Anterior cingulate cortex (tissue), 58 donors: ENCODE results near the gene RNF212.

ENCODE experiments used
- DNase-seq, 58 donors: peaks; one replicate each; lab custom pipeline; 2025; lab: John Stamatoyannopoulos, UW

RNF212 gene

GRCh38 chr4:1116838-1117237 lies 3.5 kb upstream of the RNF212 start:
- peak in 14 of 58 donors; percentile 2 to 66 (median 28) for DNase-seq

- no peak for DNase-seq
These were observed 2.3 kb upstream of the RNF212 start for GRCh38 chr4:1115528-1116293.

GRCh38 chr4:1112821-1113182 lies 562 bp downstream of the RNF212 start:
- no peak for DNase-seq

- DNase-seq, result no peak
These were observed 1.1 kb downstream of the RNF212 start for GRCh38 chr4:1112174-1112820.

GRCh38 chr4:1111259-1111809 lies 2.0 kb downstream of the RNF212 start:
- no peak for DNase-seq

GRCh38 chr4:1109898-1110506 lies 3.4 kb downstream of the RNF212 start:
- DNase-seq, result no peak

GRCh38 chr4:1109333-1109732 lies 4.0 kb downstream of the RNF212 start:
- no peak for DNase-seq

- DNase-seq, result no peak
These were observed 7.7 kb downstream of the RNF212 start for GRCh38 chr4:1105662-1106061.

- no peak for DNase-seq
These were observed 8.3 kb downstream of the RNF212 start for GRCh38 chr4:1105067-1105466.

- no peak for DNase-seq
These were observed 8.7 kb downstream of the RNF212 start for GRCh38 chr4:1104647-1105046.

- no peak for DNase-seq
These were observed 13.6 kb downstream of the RNF212 start for GRCh38 chr4:1099684-1100335.

- DNase-seq, result no peak
These were observed 14.1 kb downstream of the RNF212 start for GRCh38 chr4:1099270-1099669.

- DNase-seq, result no peak
These were observed 14.9 kb downstream of the RNF212 start for GRCh38 chr4:1098311-1098925.

GRCh38 chr4:1097553-1097952 lies 15.8 kb downstream of the RNF212 start:
- no peak for DNase-seq

GRCh38 chr4:1096841-1097240 lies 16.5 kb downstream of the RNF212 start:
- DNase-seq, result no peak

- DNase-seq, result no peak
These were observed 19.1 kb downstream of the RNF212 start for GRCh38 chr4:1094336-1094690.

GRCh38 chr4:1093391-1094335 lies 19.7 kb downstream of the RNF212 start:
- no peak for DNase-seq

GRCh38 chr4:1092983-1093361 lies 20.4 kb downstream of the RNF212 start:
- no peak for DNase-seq
